Testis (tissue), 2 donors: ENCODE results near the gene SLC26A11.

Source experiments
- POLR2A ChIP-seq: fragments of 450-650 bp; IDR thresholded peaks from one replicate; pipeline ENCODE4 v1.6.1; 2017; ENCODE audit warnings: antibody characterized with exemption, mild to moderate bottlenecking, moderate library complexity
- TF ChIP-seq, protein P1 (sequence below), 3 experiments: fragments of 450-650 bp in 2 of 3; fragments of 200-600 bp in 1 of 3; sonication (generic) in 1 of 3; IDR thresholded peaks; one replicate each; pipeline ENCODE4 v1.5.1; 2016 to 2019; ENCODE audit warnings: antibody characterized with exemption in 3 of 3, mild to moderate bottlenecking in 2 of 3, moderate library complexity in 1 of 3

DNA sequence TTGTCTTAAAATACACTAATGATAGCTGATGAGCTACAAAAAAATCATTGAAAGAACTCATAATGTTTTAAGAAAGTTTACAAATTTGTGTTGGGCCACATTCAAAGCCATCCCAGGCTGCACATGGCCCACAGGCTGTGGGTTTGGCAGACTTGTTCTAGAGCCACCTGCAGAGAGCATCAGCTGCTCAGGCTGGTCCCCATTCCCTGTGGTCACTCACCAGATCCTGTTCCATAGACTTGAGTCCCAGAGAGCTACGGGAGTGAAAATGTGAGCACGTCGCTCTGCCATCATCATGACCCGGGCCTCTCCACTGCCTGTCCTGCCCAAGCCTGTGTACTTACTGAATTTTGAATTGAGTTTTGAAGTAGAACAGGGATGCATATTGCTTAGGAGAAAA lies 6.9 kb downstream of the SLC26A11 start:
- TF ChIP-seq, protein P1, sequence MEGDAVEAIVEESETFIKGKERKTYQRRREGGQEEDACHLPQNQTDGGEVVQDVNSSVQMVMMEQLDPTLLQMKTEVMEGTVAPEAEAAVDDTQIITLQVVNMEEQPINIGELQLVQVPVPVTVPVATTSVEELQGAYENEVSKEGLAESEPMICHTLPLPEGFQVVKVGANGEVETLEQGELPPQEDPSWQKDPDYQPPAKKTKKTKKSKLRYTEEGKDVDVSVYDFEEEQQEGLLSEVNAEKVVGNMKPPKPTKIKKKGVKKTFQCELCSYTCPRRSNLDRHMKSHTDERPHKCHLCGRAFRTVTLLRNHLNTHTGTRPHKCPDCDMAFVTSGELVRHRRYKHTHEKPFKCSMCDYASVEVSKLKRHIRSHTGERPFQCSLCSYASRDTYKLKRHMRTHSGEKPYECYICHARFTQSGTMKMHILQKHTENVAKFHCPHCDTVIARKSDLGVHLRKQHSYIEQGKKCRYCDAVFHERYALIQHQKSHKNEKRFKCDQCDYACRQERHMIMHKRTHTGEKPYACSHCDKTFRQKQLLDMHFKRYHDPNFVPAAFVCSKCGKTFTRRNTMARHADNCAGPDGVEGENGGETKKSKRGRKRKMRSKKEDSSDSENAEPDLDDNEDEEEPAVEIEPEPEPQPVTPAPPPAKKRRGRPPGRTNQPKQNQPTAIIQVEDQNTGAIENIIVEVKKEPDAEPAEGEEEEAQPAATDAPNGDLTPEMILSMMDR (IDR thresholded peaks at IDR 0.05) = no peak
- no peak for TF ChIP-seq POLR2A
